HepG2 (cell line): ENCODE data around the gene DLG5.

Experiments used
- ATF3 ChIP-seq: sonication (generic); formaldehyde crosslinking; IDR thresholded peaks from 2 replicates; pipeline ENCODE4 v1.4.0; 2020; ENCODE audit warnings: missing genetic modification reagents
- CTCF ChIP-seq: sonication (generic); formaldehyde crosslinking; IDR thresholded peaks from 2 replicates; pipeline ENCODE4 v1.5.0; 2020; ENCODE audit warnings: mild to moderate bottlenecking, missing genetic modification reagents, moderate library complexity
- ETS1 ChIP-seq: sonication (generic); formaldehyde crosslinking; IDR thresholded peaks from 2 replicates; pipeline ENCODE4 v1.4.0; 2020; ENCODE audit warnings: missing genetic modification reagents
- JARID2 ChIP-seq: sonication (generic); formaldehyde crosslinking; IDR thresholded peaks from 2 replicates; pipeline ENCODE4 v1.8.1; 2023; ENCODE audit warnings: missing genetic modification reagents, inconsistent platforms; ENCODE audit not compliant: insufficient replicate concordance
- JUN ChIP-seq: sonication (generic); formaldehyde crosslinking; IDR thresholded peaks from 2 replicates; pipeline ENCODE4 v1.4.0; 2020; ENCODE audit warnings: mild to moderate bottlenecking, missing genetic modification reagents
- MAX ChIP-seq: IDR thresholded peaks from 2 replicates; pipeline ENCODE4 v1.6.1; 2012; ENCODE audit warnings: inconsistent platforms
- MYPOP ChIP-seq: sonication (generic); formaldehyde crosslinking; IDR thresholded peaks from 2 replicates; pipeline ENCODE4 v1.8.1; 2023; ENCODE audit warnings: mild to moderate bottlenecking, moderate library complexity, missing genetic modification reagents
- PHF5A ChIP-seq: IDR thresholded peaks from one replicate; pipeline ENCODE4 v1.6.1; 2018; ENCODE audit warnings: low read depth, missing genetic modification reagents; ENCODE audit not compliant: unreplicated experiment
- POLR2A ChIP-seq, 2 experiments: IDR thresholded peaks; 2 replicates each; pipeline ENCODE4 v1.6.1; 2011; ENCODE audit warnings: low read depth in 2 of 2, low read length in 2 of 2, mild to moderate bottlenecking in 1 of 2, moderate library complexity in 1 of 2; ENCODE audit not compliant: insufficient read depth in 1 of 2
- ZKSCAN5 ChIP-seq: sonication (generic); formaldehyde crosslinking; IDR thresholded peaks from 2 replicates; pipeline ENCODE4 v1.5.1; 2020; ENCODE audit warnings: mild to moderate bottlenecking, missing genetic modification reagents
- ZNF546 ChIP-seq: sonication (generic); formaldehyde crosslinking; conservative IDR thresholded peaks from 2 replicates; pipeline ENCODE4 v1.8.1; 2023; ENCODE audit warnings: mild to moderate bottlenecking, missing genetic modification reagents
- ZNF607 ChIP-seq: sonication (generic); formaldehyde crosslinking; IDR thresholded peaks from 2 replicates; pipeline ENCODE4 v1.5.1; 2020; ENCODE audit warnings: missing genetic modification reagents, mild to moderate bottlenecking, borderline replicate concordance
- ZNF7 ChIP-seq: IDR thresholded peaks from 2 replicates; pipeline ENCODE4 v1.6.1; 2016; ENCODE audit warnings: missing biosample characterization, missing genetic modification reagents

- TF ChIP-seq JUN (CRISPR knock-in tag), result no peak
- no peak for TF ChIP-seq ZNF546 (CRISPR knock-in tag)
- TF ChIP-seq ZKSCAN5 (CRISPR knock-in tag), result no peak
- TF ChIP-seq MYPOP (CRISPR knock-in tag), result no peak
- no peak for TF ChIP-seq CTCF
- no peak for TF ChIP-seq ZNF7
- TF ChIP-seq ETS1 (CRISPR knock-in tag), result no peak
- no peak for TF ChIP-seq POLR2A (IDR thresholded peaks at IDR 0.05; ENCODE audit: insufficient read depth in 1 of 2, low read depth in 2 of 2, low read length in 2 of 2)
- TF ChIP-seq ATF3 (CRISPR knock-in tag), result no peak
- no peak for TF ChIP-seq PHF5A (CRISPR knock-in tag)
- TF ChIP-seq ZNF607, result no peak
- TF ChIP-seq MAX, result no peak
- TF ChIP-seq JARID2 (CRISPR knock-in tag), result no peak
Measured at GRCh38 chr10:77827366-77827765, 99.2 kb downstream of the DLG5 start.
